Psoas muscle (tissue), 8 donors: Measurements from ENCODE around the gene MRPS2. TPM values are rescaled to one million over a fixed set of nuclear protein-coding genes. Genes with fewer than 3 reads are reported as not detected.

Source experiments
- ATAC-seq, 4 donors: fragments of 200-7000 bp; cut with Tn5 transposase; one replicate each; pipeline ENCODE4 v1.9.1; 2020; ENCODE audit warnings: moderate library complexity in 3 of 4, mild to moderate bottlenecking in 2 of 4
- DNase-seq, 2 donors: peaks; one replicate each; pipeline ENCODE4 v3.0.0-alpha.2; 2020
- H3K27ac ChIP-seq: fragments of 200-600 bp; one replicate; pipeline ENCODE4 v1.8.0; 2022
- H3K27me3 ChIP-seq, 3 donors: fragments of 200-600 bp in 1 of 3; one replicate each; pipeline versions ENCODE4 v1.6.1 to v1.8.0; 2013 to 2022; ENCODE audit warnings: low read length in 2 of 3, mild to moderate bottlenecking in 2 of 3, moderate library complexity in 1 of 3; ENCODE audit not compliant: insufficient read depth in 3 of 3
- H3K36me3 ChIP-seq, 2 donors: fragments of 200-600 bp in 1 of 2; one replicate each; pipeline versions ENCODE4 v1.6.1 to v1.8.0; 2013 to 2022; ENCODE audit warnings: low read depth in 1 of 2, mild to moderate bottlenecking in 1 of 2, moderate library complexity in 1 of 2; ENCODE audit not compliant: insufficient read depth in 1 of 2
- H3K4me1 ChIP-seq: fragments of 200-600 bp; one replicate; pipeline ENCODE4 v1.8.0; 2022
- H3K4me3 ChIP-seq: fragments of 200-600 bp; one replicate; pipeline ENCODE4 v1.8.0; 2022; ENCODE audit warnings: mild to moderate bottlenecking
- H3K9me3 ChIP-seq: fragments of 200-600 bp; one replicate; pipeline ENCODE4 v1.8.0; 2022
- CTCF ChIP-seq: fragments of 200-600 bp; IDR thresholded peaks from one replicate; pipeline ENCODE4 v1.8.0; 2022; ENCODE audit warnings: antibody characterized with exemption
- WGBS, 3 donors: extraction: QIAGEN DNeasy Blood & Tissue Kit; methylation state at CpG; one replicate each; pipeline versions ENCODE4 v1.1.6 to v1.1.7; 2013; 5-methylcytosine and 5-hydroxymethylcytosine counted together
- intact Hi-C, 2 donors: fragments of 100-400 bp; cut with DNase I; formaldehyde crosslinking; loops; one replicate each; pipeline versions ENCODE4 v1.11.0 to v1.14.2; 2022
- polyA plus RNA-seq, 3 donors: library from polyadenylated mRNA; stranded (reverse); fragments of 200-250 nt; gene quantifications; one replicate each; pipeline ENCODE4 v1.2.3, GENCODE V29; 2013
- total RNA-seq, 4 donors: library from RNA; stranded (reverse); fragmentation: NEBNext Ultra II Directional in 2 of 4; extraction: Animal tissue kit (Norgen Biotek cat#: 25700) in 2 of 4; gene quantifications; one replicate each; pipeline versions ENCODE4 v1.2.1 to v1.2.4, GENCODE V29; 2021 to 2023
- donor health status: healthy with polysubstance abuse.
- donor health status: DM: no; HTN: no; CAD: no; lungs with moderate emphysema.
- donor health status: Bipolar disorder and iron deficiency.
- donor health status: healthy.
- donor health status: DM: yes; HTN: yes; CAD: no.
- donor health status: DM: no; HTN: no; CAD: no.
- donor health status: DM: no; HTN: no; CAD: no.
- donor health status: DM: yes; HTN: yes; CAD: no.

The MRPS2 gene
- total and polyA plus RNA-seq, 7 donors: 36.8 to 78.8 (median 47.1) TPM

- peak in 1 of 2 donors; percentile 33 for DNase-seq
- intact Hi-C loops: no loop called here
- Histone ChIP-seq H3K36me3 (peaks cover 0 to 13% of the 10 kb centered on the region in 2 donors), H3K27me3 (peaks cover 0 to 47% (median 0%) of the 10 kb centered on the region in 3 donors), H3K4me3 (peak overlapping the region; percentile 76), H3K27ac (no peak overlapping the region), H3K4me1 (peaks cover 6% of the 10 kb centered on the region), H3K9me3 (no peaks in the 10 kb centered on the region)
- TF ChIP-seq CTCF: no peak
- peak; percentile 40 to 60 (median 54) for ATAC-seq
- 2 to 4% (median 4%) methylated on average over 53 to 76 of the region's 76 CpGs for WGBS, 3 donors
These were observed 20.2 kb upstream of the MRPS2 start for GRCh38 chr9:135480071-135480939.

DNA sequence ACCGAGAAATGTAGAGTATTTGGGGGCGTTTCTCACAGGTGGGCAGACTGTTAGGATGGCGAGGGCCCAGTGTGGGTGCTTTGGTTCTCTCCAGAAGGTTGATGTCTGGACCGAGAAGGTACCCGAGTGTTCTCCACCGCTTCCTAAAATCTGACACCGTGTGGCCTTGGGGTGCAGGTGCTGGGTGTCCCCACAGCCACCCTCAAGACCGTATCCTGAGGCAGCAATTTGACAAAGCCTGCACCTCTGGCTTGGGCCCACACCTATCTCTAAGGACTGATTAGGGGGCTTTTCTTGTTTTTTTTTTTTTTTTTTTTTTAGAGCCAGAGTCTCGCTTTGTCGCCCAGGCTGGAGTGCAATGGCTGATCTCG is 19.6 kb upstream of the MRPS2 start:
- no peak for TF ChIP-seq CTCF
- Histone ChIP-seq H3K36me3 (peaks cover 0 to 13% of the 10 kb centered on the region in 2 donors), H3K27me3 (peaks cover 0 to 43% (median 0%) of the 10 kb centered on the region in 3 donors), H3K27ac (no peak overlapping the region), H3K4me1 (peaks cover 6% of the 10 kb centered on the region), H3K4me3 (peak overlapping the region; percentile 76), H3K9me3 (no peaks in the 10 kb centered on the region)
- intact Hi-C loops: no loop called here
- ATAC-seq (no peak), DNase-seq (no peak)
- 53 to 64% (median 57%) methylated on average over 11 of the region's 11 CpGs for WGBS, 3 donors

- DNase-seq: no peak
- WGBS, 3 donors: 78 to 82% (median 79%) methylated on average over 8 of the region's 8 CpGs
- peaks cover 0 to 43% (median 0%) of the 10 kb centered on the region in 3 donors for H3K27me3 ChIP-seq
These were observed 18.3 kb upstream of the MRPS2 start for GRCh38 chr9:135482015-135482754.

More at GRCh38 chr9:135482015-135482754, 18.3 kb upstream of the MRPS2 start:
- ATAC-seq: no peak
- Histone ChIP-seq H3K27ac (no peak overlapping the region), H3K9me3 (no peaks in the 10 kb centered on the region), H3K4me3 (no peak overlapping the region), H3K4me1 (peaks cover 6% of the 10 kb centered on the region), H3K36me3 (peaks cover 0 to 13% of the 10 kb centered on the region in 2 donors)
- intact Hi-C loops: no loop called here
- TF ChIP-seq CTCF: no peak
